22Rv1 (cell line): Measurements from ENCODE around the gene RBBP6.

Experiments used
- CTCF ChIP-seq: fragments of 450-650 bp; IDR thresholded peaks from 2 replicates; pipeline ENCODE4 v1.5.1; 2017; ENCODE audit warnings: mild to moderate bottlenecking
- ZFX ChIP-seq: fragments of 450-650 bp; IDR thresholded peaks from 2 replicates; pipeline ENCODE4 v1.6.1; 2017; ENCODE audit warnings: antibody characterized with exemption, borderline replicate concordance

DNA sequence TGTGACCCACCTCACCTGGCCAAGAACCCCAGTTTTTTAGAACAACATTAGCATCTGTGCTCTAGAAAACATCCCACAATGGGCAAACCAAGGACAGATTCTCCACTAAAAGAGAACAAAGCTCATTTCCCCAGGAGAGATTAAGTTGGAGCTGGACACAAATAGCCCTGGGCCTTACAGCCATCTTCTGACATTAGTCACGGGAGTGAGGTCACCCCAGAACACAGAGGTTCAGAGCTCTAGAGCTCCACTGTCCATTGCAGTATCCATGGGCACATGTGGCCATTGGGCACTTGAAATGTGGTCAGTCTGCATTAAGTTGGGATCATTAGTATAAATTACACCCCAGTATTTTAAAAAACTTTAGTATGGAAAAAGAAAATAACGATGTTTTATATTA lies 47.6 kb upstream of the RBBP6 start:
- TF ChIP-seq CTCF (no peak), ZFX (no peak)
